Fibroblast of gingiva (primary cell): ENCODE data around the gene CUTC.

Experiments
- DNase-seq: peaks from one replicate; pipeline ENCODE4 v3.0.0-alpha.2; 2011; ENCODE audit warnings: low read depth

Gene CUTC

GRCh38 chr10:99784016-99784726 is 52.1 kb downstream of the CUTC start:
- peak; percentile 90 for DNase-seq

- no peak for DNase-seq
Observed at GRCh38 chr10:99784727-99785441, 52.9 kb downstream of the CUTC start.

GRCh38 chr10:99785646-99786045 is 53.6 kb downstream of the CUTC start:
- DNase-seq = no peak

GRCh38 chr10:99787311-99787710 is 55.3 kb downstream of the CUTC start:
- DNase-seq = no peak

GRCh38 chr10:99787782-99788445 is 55.9 kb downstream of the CUTC start:
- no peak for DNase-seq

GRCh38 chr10:99788598-99789256 is 56.7 kb downstream of the CUTC start:
- peak; percentile 98 for DNase-seq

GRCh38 chr10:99791831-99792230 is 59.8 kb downstream of the CUTC start:
- no peak for DNase-seq

- no peak for DNase-seq
Observed at GRCh38 chr10:99793819-99794218, 61.8 kb downstream of the CUTC start.

GRCh38 chr10:99796928-99797327 is 64.9 kb downstream of the CUTC start:
- DNase-seq = no peak

- no peak for DNase-seq
Observed at GRCh38 chr10:99798031-99798430, 66.0 kb downstream of the CUTC start.

- DNase-seq = no peak
Observed at GRCh38 chr10:99798920-99799319, 66.9 kb downstream of the CUTC start.

GRCh38 chr10:99799613-99800012 is 67.6 kb downstream of the CUTC start:
- DNase-seq = no peak

GRCh38 chr10:99804471-99804870 is 72.4 kb downstream of the CUTC start:
- no peak for DNase-seq

GRCh38 chr10:99805190-99805589 is 73.2 kb downstream of the CUTC start:
- DNase-seq = no peak
